GM23338 (cell line): ENCODE results near the gene KIF9. TPM values are rescaled to one million over a fixed set of nuclear protein-coding genes. Genes with fewer than 3 reads are reported as not detected.
"Not testable (repeated sequence)": the region's sequence is repeated elsewhere in the genome, so short reads cannot be mapped to it uniquely, and the experiment has no call there.

Experiments used
- ATAC-seq: fragments of 200-7000 bp; cut with Tn5 transposase; 3 replicates; pipeline ENCODE4 v1.9.1; 2020
- DNase-seq: peaks from one replicate; pipeline ENCODE4 v3.0.0-alpha.2; 2015; ENCODE audit warnings: low spot score
- H2AFZ ChIP-seq: fragments of 200-600 bp; sonication (generic); 2 replicates; pipeline ENCODE4 v1.8.0; 2016; ENCODE audit warnings: antibody characterized with exemption, mild to moderate bottlenecking, moderate library complexity
- H3F3A ChIP-seq: fragments of 200-600 bp; sonication (generic); replicated peaks from 2 replicates; pipeline ENCODE4 v1.8.0; 2017; ENCODE audit warnings: antibody characterized with exemption, mixed run types, low read depth
- H3K27ac ChIP-seq: fragments of 200-600 bp; sonication (generic); 2 replicates; pipeline ENCODE4 v1.6.1; 2016; ENCODE audit warnings: low read depth
- H3K27me3 ChIP-seq: fragments of 200-600 bp; sonication (generic); 2 replicates; pipeline ENCODE4 v1.8.0; 2016; ENCODE audit warnings: mild to moderate bottlenecking, mixed run types, moderate library complexity; ENCODE audit not compliant: insufficient read depth
- H3K36me3 ChIP-seq: fragments of 200-600 bp; sonication (generic); 2 replicates; pipeline ENCODE4 v1.8.0; 2016; ENCODE audit warnings: mild to moderate bottlenecking; ENCODE audit not compliant: insufficient read depth
- H3K4me1 ChIP-seq: fragments of 200-600 bp; sonication (generic); 2 replicates; pipeline ENCODE4 v1.8.0; 2016; ENCODE audit warnings: mild to moderate bottlenecking, moderate library complexity; ENCODE audit not compliant: insufficient read depth
- H3K4me2 ChIP-seq: fragments of 200-600 bp; sonication (generic); 2 replicates; pipeline ENCODE4 v1.7.1; 2017; ENCODE audit warnings: mixed run types
- H3K4me3 ChIP-seq: fragments of 200-600 bp; sonication (generic); 2 replicates; pipeline ENCODE4 v1.6.1; 2016; ENCODE audit warnings: mixed run types
- H3K79me2 ChIP-seq: fragments of 200-600 bp; sonication (generic); replicated peaks from 2 replicates; pipeline ENCODE4 v1.8.0; 2017; ENCODE audit warnings: mild to moderate bottlenecking; ENCODE audit not compliant: insufficient read depth
- H3K9me2 ChIP-seq: fragments of 200-600 bp; sonication (generic); 2 replicates; pipeline ENCODE4 v1.8.0; 2017; ENCODE audit not compliant: insufficient read depth
- H4K20me1 ChIP-seq: fragments of 200-600 bp; sonication (generic); replicated peaks from 2 replicates; pipeline ENCODE4 v1.8.0; 2017; ENCODE audit warnings: mild to moderate bottlenecking; ENCODE audit not compliant: insufficient read depth
- H3K27ac Mint-ChIP-seq: 2 replicates; pipeline ENCODE4 v1.8.0; 2020; ENCODE audit warnings: inconsistent platforms, mild to moderate bottlenecking, moderate library complexity, mixed read lengths
- H3K27me3 Mint-ChIP-seq: 3 replicates; pipeline ENCODE4 v1.8.0; 2022; ENCODE audit warnings: low read depth, mild to moderate bottlenecking, moderate library complexity, mixed read lengths, inconsistent platforms; ENCODE audit not compliant: insufficient read depth, poor library complexity
- H3K36me3 Mint-ChIP-seq: 3 replicates; pipeline ENCODE4 v1.8.0; 2021; ENCODE audit warnings: low read depth, mild to moderate bottlenecking, inconsistent platforms, moderate library complexity, mixed read lengths
- H3K4me1 Mint-ChIP-seq: 3 replicates; pipeline ENCODE4 v1.8.0; 2020; ENCODE audit warnings: mild to moderate bottlenecking, inconsistent platforms, mixed read lengths
- H3K4me3 Mint-ChIP-seq: 3 replicates; pipeline ENCODE4 v1.8.0; 2021; ENCODE audit warnings: moderate library complexity, mild to moderate bottlenecking, inconsistent platforms, mixed read lengths
- H3K9me3 Mint-ChIP-seq: 3 replicates; pipeline ENCODE4 v1.8.0; 2020; ENCODE audit warnings: moderate library complexity, mild to moderate bottlenecking, inconsistent platforms, mixed read lengths
- CREB1 ChIP-seq: fragments of 250-450 bp; sonication (Bioruptor Pico); IDR thresholded peaks from 2 replicates; pipeline ENCODE4 v1.5.0; 2020; ENCODE audit warnings: low read depth, mild to moderate bottlenecking, moderate library complexity
- CTCF ChIP-seq, 2 experiments: fragments of 200-600 bp in 1 of 2; sonication (generic) in 1 of 2; conservative IDR thresholded peaks; 2 replicates each; pipeline versions ENCODE4 v1.5.1 to v1.6.1; 2016 to 2017; ENCODE audit warnings: antibody characterized with exemption in 2 of 2, low read depth in 2 of 2, mild to moderate bottlenecking in 2 of 2, moderate library complexity in 1 of 2
- EZH2 ChIP-seq: fragments of 200-600 bp; sonication (generic); IDR thresholded peaks from one replicate; pipeline ENCODE4 v1.8.0; 2017; ENCODE audit warnings: antibody characterized with exemption, mild to moderate bottlenecking, low read depth; ENCODE audit not compliant: unreplicated experiment
- EZH2phosphoT487 ChIP-seq: fragments of 200-600 bp; sonication (generic); IDR thresholded peaks from one replicate; pipeline ENCODE4 v1.8.1; 2018; ENCODE audit warnings: antibody characterized with exemption; ENCODE audit not compliant: unreplicated experiment
- JUNB ChIP-seq: IDR thresholded peaks from one replicate; pipeline ENCODE4 v1.6.1; 2016; ENCODE audit warnings: antibody characterized with exemption; ENCODE audit not compliant: unreplicated experiment
- NANOG ChIP-seq: IDR thresholded peaks from 2 replicates; pipeline ENCODE4 v1.6.1; 2016; ENCODE audit warnings: antibody characterized with exemption, borderline replicate concordance
- POLR2AphosphoS5 ChIP-seq: IDR thresholded peaks from 2 replicates; pipeline ENCODE4 v1.6.1; 2016; ENCODE audit warnings: antibody characterized with exemption, low read depth
- REST ChIP-seq: IDR thresholded peaks from one replicate; pipeline ENCODE4 v1.6.1; 2018; ENCODE audit warnings: antibody characterized with exemption; ENCODE audit not compliant: unreplicated experiment
- STAT1 ChIP-seq: IDR thresholded peaks from one replicate; pipeline ENCODE4 v1.6.1; 2016; ENCODE audit warnings: antibody characterized with exemption; ENCODE audit not compliant: unreplicated experiment
- ZNF114 ChIP-seq: fragments of 250-450 bp; sonication (Bioruptor Pico); IDR thresholded peaks from 2 replicates; pipeline ENCODE4 v1.5.0; 2020; ENCODE audit warnings: mild to moderate bottlenecking, moderate library complexity
- ZNF331 ChIP-seq: fragments of 250-450 bp; sonication (Bioruptor Pico); IDR thresholded peaks from 2 replicates; pipeline ENCODE4 v1.5.0; 2020; ENCODE audit warnings: low read depth, mild to moderate bottlenecking, moderate library complexity
- polyA plus RNA-seq: library from polyadenylated mRNA; unstranded; fragments of >200 nt; fragmentation: Nextera tagmentation; extraction: Ambion mirVana; gene quantifications from 2 replicates; pipeline ENCODE4 v1.2.1, GENCODE V29; 2016
- total RNA-seq: library from RNA; depleted of rRNA; stranded (reverse); fragments of >200 nt; shearing (Covaris generic); gene quantifications from 2 replicates; pipeline ENCODE4 v1.2.3, GENCODE V29; 2014
- TF ChIP-seq, protein P1 (sequence below): IDR thresholded peaks from 2 replicates; pipeline ENCODE4 v1.6.1; 2016; ENCODE audit warnings: antibody characterized with exemption

KIF9 gene
- total and polyA plus RNA-seq, 2 experiments from 2014 or later, result 12.6 to 14.0 TPM

DNA sequence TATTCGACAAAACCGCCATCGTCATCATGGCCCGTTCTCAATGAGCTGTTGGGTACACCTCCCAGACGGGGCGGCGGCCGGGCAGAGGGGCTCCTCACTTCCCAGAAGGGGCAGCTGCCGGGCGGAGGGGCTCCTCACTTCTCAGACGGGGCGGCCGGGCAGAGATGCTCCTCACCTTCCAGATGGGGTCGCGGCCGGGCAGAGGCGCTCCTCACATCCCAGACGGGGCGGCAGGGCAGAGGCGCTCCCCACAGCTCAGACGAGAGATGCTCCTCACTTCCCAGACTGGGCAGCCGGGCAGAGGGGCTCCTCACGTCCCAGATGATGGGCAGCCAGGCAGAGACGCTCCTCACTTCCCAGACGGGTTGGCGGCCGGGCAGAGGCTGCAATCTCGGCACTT, 26.6 kb upstream of the KIF9 start:
- not testable (repeated sequence) for H3K27ac Mint-ChIP-seq, DNase-seq, H3K27ac ChIP-seq, H3K4me3 ChIP-seq, H3K36me3 ChIP-seq, H3K27me3 ChIP-seq, H3K4me1 Mint-ChIP-seq, H2AFZ ChIP-seq, H3F3A ChIP-seq, H3K9me2 ChIP-seq, ATAC-seq, H3K4me1 ChIP-seq, H3K4me2 ChIP-seq, H3K4me3 Mint-ChIP-seq, H3K27me3 Mint-ChIP-seq
- Histone ChIP-seq H4K20me1 (peaks cover 12% of the 10 kb centered on the region), H3K79me2 (peaks cover 33% of the 10 kb centered on the region)
- H3K9me3 Mint-ChIP-seq, result peaks cover 21% of the 10 kb centered on the region
- H3K36me3 Mint-ChIP-seq, result peaks cover 48% of the 10 kb centered on the region

DNA sequence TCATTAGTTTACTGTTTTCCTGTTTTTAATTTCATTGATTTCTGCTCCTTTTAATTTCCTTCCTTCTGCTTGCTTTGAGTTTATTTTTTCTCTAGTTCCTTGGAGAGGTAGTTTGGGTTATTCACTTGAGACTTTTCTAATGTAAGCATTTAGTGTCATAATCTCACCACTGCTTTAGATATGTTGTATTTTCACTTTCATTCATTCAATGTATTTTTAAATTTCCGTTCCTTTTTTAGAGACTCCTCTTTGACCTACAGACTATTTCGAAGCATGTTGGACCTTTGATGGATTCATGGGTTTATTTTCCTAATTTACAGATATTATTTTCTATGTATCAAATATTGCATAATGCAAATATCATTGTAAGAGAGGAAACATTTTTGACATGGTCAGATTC, 23.4 kb upstream of the KIF9 start:
- TF ChIP-seq, protein P1, sequence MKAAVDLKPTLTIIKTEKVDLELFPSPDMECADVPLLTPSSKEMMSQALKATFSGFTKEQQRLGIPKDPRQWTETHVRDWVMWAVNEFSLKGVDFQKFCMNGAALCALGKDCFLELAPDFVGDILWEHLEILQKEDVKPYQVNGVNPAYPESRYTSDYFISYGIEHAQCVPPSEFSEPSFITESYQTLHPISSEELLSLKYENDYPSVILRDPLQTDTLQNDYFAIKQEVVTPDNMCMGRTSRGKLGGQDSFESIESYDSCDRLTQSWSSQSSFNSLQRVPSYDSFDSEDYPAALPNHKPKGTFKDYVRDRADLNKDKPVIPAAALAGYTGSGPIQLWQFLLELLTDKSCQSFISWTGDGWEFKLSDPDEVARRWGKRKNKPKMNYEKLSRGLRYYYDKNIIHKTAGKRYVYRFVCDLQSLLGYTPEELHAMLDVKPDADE, result no peak
- TF ChIP-seq ZNF114 (no peak), JUNB (no peak), CTCF (conservative IDR thresholded peaks at IDR 0.05; ENCODE audit: low read depth in 2 of 2) (no peak), EZH2phosphoT487 (no peak), CREB1 (CRISPR knock-in tag) (no peak), STAT1 (no peak), REST (no peak), NANOG (no peak), POLR2AphosphoS5 (no peak), ZNF331 (CRISPR knock-in tag) (no peak), EZH2 (no peak)
- Histone ChIP-seq H3K36me3 (peaks cover 4% of the 10 kb centered on the region; the same call in 1 of the 2 replicates), H3K4me3 (no peak overlapping the region), H2AFZ (no peak overlapping the region), H3K27me3 (no peaks in the 10 kb centered on the region), H3K27ac (no peak overlapping the region), H3K4me1 (0 out of 2 replicates have a peak, but pooled peaks cover 3% of the 10 kb centered on the region), H3F3A (no peaks in the 10 kb centered on the region), H4K20me1 (peaks cover 6% of the 10 kb centered on the region; the same call in 1 of the 2 replicates), H3K9me2 (no peaks in the 10 kb centered on the region), H3K79me2 (peaks cover 37% of the 10 kb centered on the region), H3K4me2 (no peak overlapping the region)
- Mint-ChIP-seq H3K9me3 (peaks cover 21% of the 10 kb centered on the region), H3K4me1 (peaks cover 4% of the 10 kb centered on the region; the same call in 2 of the 3 replicates), H3K27me3 (no peaks in the 10 kb centered on the region), H3K36me3 (peaks cover 58% of the 10 kb centered on the region), H3K27ac (no peak overlapping the region), H3K4me3 (no peak overlapping the region)
- no peak for DNase-seq
- no peak for ATAC-seq
